GM21423 (cell line): Measurements from ENCODE around the gene POLR2J3.
"Not testable (repeated sequence)": the region's sequence is repeated elsewhere in the genome, so short reads cannot be mapped to it uniquely, and the experiment has no call there.

Experiments used
- ATAC-seq: cut with Tn5 transposase; IDR thresholded peaks from one replicate; pipeline ENCODE4 v1.9.1; 2021; ENCODE audit warnings: mild to moderate bottlenecking, moderate library complexity; ENCODE audit not compliant: unreplicated experiment

Gene POLR2J3

GRCh38 chr7:102527182-102527581 is 45.2 kb downstream of the POLR2J3 start:
- ATAC-seq = not testable (repeated sequence)

DNA sequence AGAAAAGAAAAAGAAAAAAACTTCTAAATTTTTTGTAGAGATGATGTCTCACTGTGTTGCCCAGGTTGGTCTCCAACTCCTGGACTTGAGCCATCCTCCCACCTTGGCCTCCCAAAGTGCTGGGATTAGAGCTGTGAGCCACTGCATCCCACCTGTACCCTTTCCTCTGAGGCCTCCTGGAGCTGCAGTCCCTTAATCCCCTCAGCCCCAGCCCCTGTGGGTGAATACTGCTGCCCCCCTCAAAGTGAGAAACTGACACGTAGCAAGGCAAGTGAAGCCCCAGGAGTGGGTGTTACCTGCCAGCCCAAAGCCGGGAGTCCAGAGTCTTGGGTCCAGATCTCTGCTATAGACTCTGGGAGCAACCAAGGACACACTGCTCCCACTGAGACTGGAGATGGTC is 47.6 kb downstream of the POLR2J3 start:
- not testable (repeated sequence) for ATAC-seq

DNA sequence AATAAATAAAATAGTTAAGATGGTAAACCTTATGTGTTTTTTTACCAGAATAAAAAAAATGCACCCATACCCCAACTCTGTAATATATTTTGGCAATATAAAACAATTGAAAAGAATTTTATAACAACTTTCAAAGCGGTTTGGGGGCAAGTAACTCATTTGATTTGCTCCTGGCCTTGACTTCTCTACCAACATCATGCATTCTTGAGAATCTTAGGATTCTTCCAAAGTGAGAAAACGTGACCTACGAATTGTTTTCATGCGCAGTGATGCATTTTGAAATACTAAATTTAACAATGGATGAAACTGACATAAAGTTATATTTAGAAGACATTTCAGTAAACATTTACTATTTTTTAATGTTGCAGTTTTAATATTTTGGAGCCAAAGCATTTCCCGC is 51.6 kb downstream of the POLR2J3 start:
- ATAC-seq = not testable (repeated sequence)

GRCh38 chr7:102517550-102518147 is 54.7 kb downstream of the POLR2J3 start, which contains the start of gene RASA4B:
Gene RASA4B, minus strand, starts transcription at chr7:102517777. Its CDS starts 67 bp downstream, at chr7:102517710.
- peak; percentile 67 for ATAC-seq
